ENCODE data around the gene PLIN4. TPM values are rescaled to one million over a fixed set of nuclear protein-coding genes. Genes with fewer than 3 reads are reported as not detected.

The PLIN4 gene
- total RNA-seq, 4 donors from 2014 or later: 519 to 1,574 (median 929) TPM

DNA sequence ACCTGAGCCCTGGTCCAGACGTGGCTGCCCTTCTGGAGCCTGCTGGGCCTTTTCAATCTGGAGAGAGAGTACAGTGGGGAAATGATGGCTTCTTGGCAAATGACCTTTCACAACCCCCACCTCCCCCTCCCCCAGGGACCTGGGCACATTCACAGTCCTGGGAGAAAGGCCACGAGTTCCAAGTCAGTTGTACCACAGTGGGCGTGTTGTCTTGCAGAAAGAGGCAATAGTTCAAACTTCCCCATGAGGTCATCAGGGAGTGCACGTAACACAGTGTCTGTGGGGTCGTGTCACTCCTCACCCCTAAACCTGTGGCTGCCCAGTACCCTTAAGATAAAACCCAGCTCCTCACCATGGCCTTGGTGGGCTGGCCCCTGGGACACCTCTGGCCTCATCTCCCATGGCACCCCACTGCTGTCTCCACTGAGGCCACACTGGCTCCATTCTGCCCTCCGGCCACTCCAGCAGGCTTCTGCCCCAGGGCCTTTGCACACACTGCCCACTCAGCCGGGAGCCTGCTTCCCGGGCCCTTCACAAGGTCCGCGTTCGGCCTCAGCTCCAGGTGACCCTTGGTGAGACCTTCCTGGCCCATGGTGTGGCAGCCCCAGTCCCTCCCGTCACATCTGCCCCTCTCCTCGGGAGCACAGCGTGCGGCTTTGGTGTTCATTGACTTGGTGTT is 13.3 kb downstream of the PLIN4 start:
- TF ChIP-seq, protein P1, sequence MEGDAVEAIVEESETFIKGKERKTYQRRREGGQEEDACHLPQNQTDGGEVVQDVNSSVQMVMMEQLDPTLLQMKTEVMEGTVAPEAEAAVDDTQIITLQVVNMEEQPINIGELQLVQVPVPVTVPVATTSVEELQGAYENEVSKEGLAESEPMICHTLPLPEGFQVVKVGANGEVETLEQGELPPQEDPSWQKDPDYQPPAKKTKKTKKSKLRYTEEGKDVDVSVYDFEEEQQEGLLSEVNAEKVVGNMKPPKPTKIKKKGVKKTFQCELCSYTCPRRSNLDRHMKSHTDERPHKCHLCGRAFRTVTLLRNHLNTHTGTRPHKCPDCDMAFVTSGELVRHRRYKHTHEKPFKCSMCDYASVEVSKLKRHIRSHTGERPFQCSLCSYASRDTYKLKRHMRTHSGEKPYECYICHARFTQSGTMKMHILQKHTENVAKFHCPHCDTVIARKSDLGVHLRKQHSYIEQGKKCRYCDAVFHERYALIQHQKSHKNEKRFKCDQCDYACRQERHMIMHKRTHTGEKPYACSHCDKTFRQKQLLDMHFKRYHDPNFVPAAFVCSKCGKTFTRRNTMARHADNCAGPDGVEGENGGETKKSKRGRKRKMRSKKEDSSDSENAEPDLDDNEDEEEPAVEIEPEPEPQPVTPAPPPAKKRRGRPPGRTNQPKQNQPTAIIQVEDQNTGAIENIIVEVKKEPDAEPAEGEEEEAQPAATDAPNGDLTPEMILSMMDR (IDR thresholded peaks at IDR 0.05; ENCODE audit: low read depth): no peak

DNA sequence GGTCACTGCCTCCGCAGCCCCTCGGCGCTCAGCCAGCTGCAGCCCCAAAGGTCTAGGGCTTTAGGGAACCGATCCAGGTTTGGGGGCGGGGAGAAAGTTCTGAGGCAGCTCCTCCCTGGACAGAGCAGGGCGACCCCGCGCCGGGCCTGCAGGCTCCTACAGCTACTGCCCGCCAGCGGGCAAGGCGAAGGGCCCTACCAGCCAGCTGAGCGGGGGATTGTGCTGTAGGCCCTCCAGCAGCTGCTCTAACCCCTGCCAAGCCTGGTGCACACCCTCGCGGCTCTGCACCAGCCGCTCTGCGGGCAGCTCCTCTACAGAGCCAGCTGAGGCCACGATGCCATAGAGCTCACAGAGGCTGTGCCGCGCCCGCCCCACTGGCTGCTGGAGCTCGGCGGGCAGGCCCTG is 14.0 kb downstream of the PLIN4 start:
- TF ChIP-seq, protein P1 (IDR thresholded peaks at IDR 0.05; ENCODE audit: low read depth): no peak

DNA sequence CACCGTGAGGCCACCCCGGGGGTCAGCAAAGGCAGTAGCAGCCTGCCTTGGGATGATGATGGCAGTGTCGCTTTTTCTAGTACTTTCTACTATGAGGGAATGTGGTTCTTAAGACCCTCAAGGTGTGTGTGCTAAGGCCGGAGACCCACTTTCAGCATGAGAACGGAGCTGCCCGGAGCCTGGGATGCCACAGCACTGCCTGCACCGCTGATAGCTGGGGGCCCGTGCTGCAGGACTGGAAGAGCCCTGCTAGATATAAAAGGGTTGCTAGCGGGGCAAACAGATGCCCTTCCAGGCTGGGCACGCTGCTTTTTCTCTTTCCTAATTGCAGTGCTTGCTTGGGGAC is 14.5 kb downstream of the PLIN4 start:
- TF ChIP-seq, protein P1 (IDR thresholded peaks at IDR 0.05; ENCODE audit: low read depth): no peak

DNA sequence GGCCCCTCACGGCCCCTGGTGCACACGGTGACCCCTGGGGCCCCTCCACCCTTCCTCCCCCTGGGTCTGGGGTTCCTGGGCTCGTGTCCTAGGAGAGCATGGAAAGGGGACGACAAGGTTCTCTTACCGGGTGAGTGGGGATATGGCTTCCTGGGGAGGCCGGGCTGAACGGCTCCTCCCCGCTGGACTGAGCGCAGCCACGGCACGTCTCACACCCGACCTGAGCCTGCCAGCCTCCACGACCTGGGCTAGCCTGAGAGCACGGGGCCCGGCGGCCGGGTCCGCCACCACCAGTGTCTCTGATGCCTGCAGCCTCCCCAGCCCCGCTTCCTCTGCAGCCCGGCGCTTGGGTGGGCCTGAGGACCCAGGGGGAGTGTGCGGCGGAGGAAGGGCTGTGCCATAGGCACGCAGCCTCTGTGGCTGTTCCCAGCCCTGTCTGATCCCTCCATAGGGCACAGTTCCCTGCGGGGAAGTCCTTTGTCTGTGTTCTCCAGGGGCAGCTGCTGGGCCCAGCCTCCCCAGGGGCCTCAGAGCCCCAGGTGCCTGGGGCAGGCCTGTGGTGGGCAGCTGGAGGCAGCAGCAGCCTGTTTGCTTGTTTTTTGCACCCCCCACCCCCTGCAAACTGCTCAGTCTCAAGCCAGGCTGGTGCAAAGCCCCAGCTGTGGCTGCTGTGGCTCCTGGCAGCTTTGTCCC is 15.0 kb downstream of the PLIN4 start:
- TF ChIP-seq, protein P1 (IDR thresholded peaks at IDR 0.05; ENCODE audit: low read depth): no peak

DNA sequence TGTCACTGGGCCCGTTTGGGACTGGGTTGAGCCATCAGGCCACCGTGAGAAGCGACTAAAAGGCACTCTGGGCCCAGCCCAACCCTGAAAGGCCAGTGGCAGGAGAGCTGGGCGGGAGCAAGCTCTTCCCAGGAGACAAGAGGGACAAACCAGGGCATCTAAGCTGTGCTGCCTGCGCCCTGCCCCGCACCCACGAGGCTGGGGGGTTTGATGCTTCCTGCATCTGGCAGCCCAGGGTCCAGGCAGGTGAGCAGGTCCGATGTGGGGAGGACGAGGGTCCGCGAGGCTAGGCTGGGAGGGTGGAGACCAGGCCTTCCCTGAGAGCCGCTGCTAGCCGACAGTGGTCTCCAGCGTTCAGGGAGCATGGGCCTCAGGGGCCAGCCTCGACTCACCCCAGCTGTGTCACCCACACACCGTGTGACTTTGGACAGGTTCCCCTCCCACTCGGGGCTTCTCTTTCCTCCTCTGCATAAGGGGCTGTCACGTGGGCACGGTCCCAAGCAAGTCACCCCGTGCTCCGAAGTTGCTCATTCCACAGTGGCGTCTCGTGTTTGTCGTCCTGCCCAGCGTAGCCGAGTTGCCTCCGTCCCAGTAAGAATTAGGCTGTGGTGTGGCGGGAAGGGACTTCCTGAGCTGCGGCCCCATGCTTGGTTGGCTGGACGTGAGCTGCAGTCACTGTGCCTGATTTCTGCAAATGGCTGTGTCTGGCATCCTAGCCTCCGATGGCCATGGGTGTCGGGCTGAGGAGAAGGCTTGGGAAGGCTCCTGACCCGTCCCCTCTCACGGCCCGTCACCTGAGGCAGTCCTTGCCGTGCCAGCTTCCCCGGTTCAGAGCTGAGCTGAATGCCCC is 15.8 kb downstream of the PLIN4 start:
- TF ChIP-seq, protein P1 (IDR thresholded peaks at IDR 0.05; ENCODE audit: low read depth): no peak

DNA sequence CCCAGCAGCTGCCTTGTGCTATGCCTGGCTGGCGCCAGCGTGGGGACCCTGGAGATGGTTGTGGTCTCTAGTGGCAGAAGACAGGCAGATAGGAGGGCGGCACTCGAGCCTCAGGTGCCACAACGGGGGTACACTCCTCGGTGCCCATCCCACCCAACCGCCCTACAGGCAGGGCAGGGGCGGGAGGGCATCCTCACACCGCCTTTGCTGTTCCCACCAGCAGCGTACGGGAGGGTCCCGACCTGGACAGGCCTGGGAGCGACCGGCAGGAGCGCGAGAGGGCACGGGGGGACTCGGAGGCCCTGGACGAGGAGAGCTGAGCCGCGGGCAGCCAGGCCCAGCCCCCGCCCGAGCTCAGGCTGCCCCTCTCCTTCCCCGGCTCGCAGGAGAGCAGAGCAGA is 16.6 kb downstream of the PLIN4 start:
- TF ChIP-seq, protein P1 (IDR thresholded peaks at IDR 0.05; ENCODE audit: low read depth): no peak
